Esophagus mucosa (tissue), 1 donor: ENCODE results near the gene CRIP1. TPM values are rescaled to one million over a fixed set of nuclear protein-coding genes. Genes with fewer than 3 reads are reported as not detected.

Experiments used
- ATAC-seq: fragments of 200-7000 bp; cut with Tn5 transposase; one replicate; pipeline ENCODE4 v1.9.1; 2020
- total RNA-seq: library from RNA; stranded (reverse); gene quantifications from one replicate; pipeline ENCODE4 v1.2.4, GENCODE V29; 2023
- donor health status: DM: yes; HTN: yes; CAD: no.

Gene CRIP1
- total RNA-seq, 1 donor from 2014 or later = 42.6 TPM

GRCh38 chr14:105507247-105507646 is 20.6 kb downstream of the CRIP1 start:
- no peak for ATAC-seq

- ATAC-seq = no peak
These were observed 21.4 kb downstream of the CRIP1 start for GRCh38 chr14:105508069-105508468.

GRCh38 chr14:105508601-105509000 is 21.9 kb downstream of the CRIP1 start:
- no peak for ATAC-seq

- no peak for ATAC-seq
These were observed 30.4 kb downstream of the CRIP1 start for GRCh38 chr14:105517096-105517495.

- no peak for ATAC-seq
These were observed 33.4 kb downstream of the CRIP1 start for GRCh38 chr14:105519946-105520698.

GRCh38 chr14:105525326-105525725 is 38.6 kb downstream of the CRIP1 start:
- no peak for ATAC-seq

GRCh38 chr14:105525861-105526775 is 39.4 kb downstream of the CRIP1 start, which contains the start of gene TMEM121:
Gene TMEM121, plus strand, starts transcription at chr14:105526583. Its CDS starts 2,252 bp downstream, at chr14:105528835.
- ATAC-seq = no peak

- no peak for ATAC-seq
These were observed 40.2 kb downstream of the CRIP1 start for GRCh38 chr14:105526776-105527380.

- ATAC-seq = no peak
These were observed 40.7 kb downstream of the CRIP1 start for GRCh38 chr14:105527381-105527825.

GRCh38 chr14:105527826-105528585 is 41.3 kb downstream of the CRIP1 start:
- ATAC-seq = peak; percentile 70

- ATAC-seq = peak; percentile 1
These were observed 42.1 kb downstream of the CRIP1 start for GRCh38 chr14:105528586-105529318.

- ATAC-seq = no peak
These were observed 42.6 kb downstream of the CRIP1 start for GRCh38 chr14:105529319-105529568.

GRCh38 chr14:105529569-105530284 is 43.0 kb downstream of the CRIP1 start:
- no peak for ATAC-seq

GRCh38 chr14:105530285-105531087 is 43.8 kb downstream of the CRIP1 start:
- no peak for ATAC-seq

GRCh38 chr14:105531088-105531893 is 44.6 kb downstream of the CRIP1 start:
- no peak for ATAC-seq

- no peak for ATAC-seq
These were observed 45.4 kb downstream of the CRIP1 start for GRCh38 chr14:105531894-105532623.

GRCh38 chr14:105532735-105533141 is 46.1 kb downstream of the CRIP1 start:
- no peak for ATAC-seq

- ATAC-seq = no peak
These were observed 46.7 kb downstream of the CRIP1 start for GRCh38 chr14:105533391-105533790.
